ENCODE results near the gene ARL4C. TPM values are rescaled to one million over a fixed set of nuclear protein-coding genes. Genes with fewer than 3 reads are reported as not detected.

The ARL4C gene
- total RNA-seq, 2 experiments from 2014 or later = 15.7 to 19.6 TPM

- TF ChIP-seq CTCF (conservative IDR thresholded peaks at IDR 0.05; ENCODE audit: low read length) = no peak; the same call in 1 of the 2 replicates
- TF ChIP-seq EZH2phosphoT487 (IDR thresholded peaks at IDR 0.05; ENCODE audit: borderline replicate concordance, low read depth, low read length) = no peak
- Histone ChIP-seq H3K79me2 (ENCODE audit: insufficient read depth, low read depth, low read length) (peaks cover 36% of the 10 kb centered on the region), H3K4me3 (ENCODE audit: low read depth, low read length, poor library complexity, severe bottlenecking) (peak overlapping the region; percentile 24), H3K4me1 (ENCODE audit: insufficient read depth, low read length, poor library complexity, severe bottlenecking) (peaks cover 88% of the 10 kb centered on the region), H3K4me2 (ENCODE audit: low read length) (peak overlapping the region; percentile 65), H3K9me3 (ENCODE audit: low read length) (no peaks in the 10 kb centered on the region), H4K20me1 (ENCODE audit: insufficient read depth, low read length) (peaks cover 14% of the 10 kb centered on the region), H3K27ac (ENCODE audit: low read depth, low read length, poor library complexity, severe bottlenecking) (peak overlapping the region; percentile 42), H3K9me2 (ENCODE audit: insufficient read depth, low read length) (no peaks in the 10 kb centered on the region), H3K36me3 (ENCODE audit: insufficient read depth, low read length) (peaks cover 10% of the 10 kb centered on the region; the same call in 1 of the 2 replicates), H2AFZ (ENCODE audit: low read length) (no peak overlapping the region; the same call in 1 of the 2 replicates)
- ChIA-PET CTCF (ENCODE audit: unreplicated experiment) (interaction anchor here (0.6 kb wide), 1 partner anchor 24 kb away, joined by 4 read pairs; no protein-coding TSS in a partner anchor), POLR2A (interaction anchor here (1.5 kb wide), 1 partner anchor 62 kb away, joined by 3 read pairs; no protein-coding TSS in a partner anchor)
- peak; percentile 45 for DNase-seq (ENCODE audit: low spot score)
- BruUV-seq (replicated peaks) = no TSS peak
- intact Hi-C loops (cut with micrococcal nuclease; ENCODE audit: unreplicated experiment) = no loop called here
Measured at GRCh38 chr2:234488913-234489451, 7.9 kb downstream of the ARL4C start.

GRCh38 chr2:234488486-234488885 is 8.4 kb downstream of the ARL4C start:
- peak overlapping the region; percentile 24 for H3K4me3 ChIP-seq (ENCODE audit: low read depth, low read length, poor library complexity, severe bottlenecking)
- no peak overlapping the region; the same call in 1 of the 2 replicates for H2AFZ ChIP-seq (ENCODE audit: low read length)
- peaks cover 92% of the 10 kb centered on the region for H3K4me1 ChIP-seq (ENCODE audit: insufficient read depth, low read length, poor library complexity, severe bottlenecking)

More at GRCh38 chr2:234488486-234488885, 8.4 kb downstream of the ARL4C start:
- POLR2A ChIA-PET = interaction anchor here (1.5 kb wide), 1 partner anchor 61 kb away, joined by 3 read pairs; no protein-coding TSS in a partner anchor
- H3K36me3 ChIP-seq (ENCODE audit: insufficient read depth, low read length) = peaks cover 10% of the 10 kb centered on the region; the same call in 1 of the 2 replicates
- no TSS peak for BruUV-seq (replicated peaks)
- TF ChIP-seq EZH2phosphoT487 (IDR thresholded peaks at IDR 0.05; ENCODE audit: borderline replicate concordance, low read depth, low read length) (no peak), CTCF (conservative IDR thresholded peaks at IDR 0.05; ENCODE audit: low read length) (no peak)
- H4K20me1 ChIP-seq (ENCODE audit: insufficient read depth, low read length) = peaks cover 11% of the 10 kb centered on the region
- intact Hi-C loops (cut with micrococcal nuclease; ENCODE audit: unreplicated experiment) = no loop called here
- no peak for DNase-seq (ENCODE audit: low spot score)
- H3K9me3 ChIP-seq (ENCODE audit: low read length) = no peaks in the 10 kb centered on the region
- H3K27ac ChIP-seq (ENCODE audit: low read depth, low read length, poor library complexity, severe bottlenecking) = peak overlapping the region; percentile 42
- CTCF ChIA-PET (ENCODE audit: unreplicated experiment) = interaction anchor here (0.6 kb wide), 1 partner anchor 23 kb away, joined by 4 read pairs; no protein-coding TSS in a partner anchor
- H3K9me2 ChIP-seq (ENCODE audit: insufficient read depth, low read length) = no peaks in the 10 kb centered on the region
- H3K79me2 ChIP-seq (ENCODE audit: insufficient read depth, low read depth, low read length) = peaks cover 31% of the 10 kb centered on the region
- H3K4me2 ChIP-seq (ENCODE audit: low read length) = peak overlapping the region; percentile 65
